ELF-1 (cell line): ENCODE measurements around the gene PPARG.

Experiments used
- DNase-seq: peaks from one replicate; pipeline ENCODE4 v3.0.0-alpha.2; 2016; ENCODE audit warnings: low read depth, low spot score

Gene PPARG

DNA sequence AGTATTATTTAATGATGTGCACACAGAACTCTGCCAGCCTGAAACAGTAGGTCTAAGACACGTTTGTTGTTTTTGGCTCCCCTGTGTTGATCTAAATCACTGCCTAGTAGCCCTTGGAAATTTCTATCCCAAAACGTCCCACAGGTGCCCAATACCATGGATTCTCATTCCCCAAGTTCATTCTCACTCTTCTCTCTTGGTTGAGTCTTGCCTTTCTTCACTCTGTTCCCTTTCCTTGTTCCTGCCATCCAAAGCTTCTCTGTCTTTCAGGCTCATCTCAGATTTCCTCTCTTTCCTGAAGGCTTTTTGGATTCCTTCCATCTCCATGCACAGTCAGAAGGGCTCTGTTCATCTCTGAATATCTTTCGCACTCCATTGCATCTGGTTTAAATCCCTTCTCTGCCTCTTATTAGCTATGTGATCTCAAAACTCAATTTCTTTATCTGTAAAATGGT is 54.2 kb downstream of the PPARG start:
- no peak for DNase-seq

DNA sequence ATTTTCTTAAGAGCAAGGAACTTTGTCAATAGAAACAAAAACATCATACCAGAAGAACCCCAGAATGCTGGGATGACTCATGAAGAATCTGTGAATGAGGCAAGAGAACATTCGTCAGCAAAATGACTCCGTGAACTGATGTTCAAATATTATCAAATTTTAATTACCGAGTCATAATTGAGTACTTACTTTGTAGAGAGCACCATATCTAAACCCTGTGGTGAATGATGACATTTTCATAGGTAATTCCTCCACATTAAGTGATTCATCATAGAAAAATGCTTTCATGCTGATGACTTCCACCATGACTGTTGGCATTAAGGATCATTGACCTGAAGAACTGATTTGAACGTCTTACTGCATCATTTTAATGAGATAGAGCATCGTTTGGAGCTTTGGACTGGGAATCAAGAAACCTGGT is 56.3 kb downstream of the PPARG start:
- DNase-seq, result no peak

DNA sequence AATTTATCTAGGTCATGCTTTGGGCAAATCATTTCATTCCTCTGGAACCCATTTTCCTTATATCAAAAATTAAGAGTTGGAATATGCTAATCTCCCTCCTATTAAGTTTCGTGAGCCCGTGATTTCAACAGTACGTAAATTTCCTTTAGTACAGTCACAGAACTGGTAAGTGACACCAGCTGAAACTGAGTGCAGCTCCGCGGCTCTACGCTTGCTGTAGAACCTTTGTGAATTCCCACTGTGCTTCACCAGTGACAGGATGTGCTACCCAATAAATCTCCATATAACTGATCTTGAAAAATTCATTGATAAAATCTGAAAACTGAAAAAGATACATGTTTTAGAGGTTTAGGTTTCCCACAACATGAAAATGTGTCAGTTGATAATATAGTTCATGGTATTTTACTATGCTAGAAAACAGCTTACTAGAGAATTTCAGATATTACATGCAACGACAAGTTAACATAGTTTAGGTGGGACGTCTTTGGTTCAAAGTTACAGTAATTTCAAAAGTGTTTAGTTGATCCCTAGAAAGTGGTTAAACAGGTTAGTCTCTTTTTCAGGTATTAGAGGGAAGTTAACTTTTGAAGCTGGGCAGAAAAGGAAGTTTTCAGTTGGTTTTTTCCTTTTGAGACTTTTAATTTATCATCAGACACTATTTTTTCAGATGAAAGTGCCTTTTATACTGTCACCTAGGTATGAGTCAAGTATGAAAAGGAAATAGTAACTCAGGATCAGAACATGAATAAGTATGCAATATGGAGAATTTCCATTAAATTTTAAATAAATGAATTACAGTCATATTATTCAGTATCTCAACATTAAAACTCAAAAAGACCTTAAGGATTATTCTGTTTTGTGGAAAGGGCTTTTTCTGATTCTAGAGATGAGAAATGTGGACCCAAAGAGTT is 57.0 kb downstream of the PPARG start:
- DNase-seq, result no peak

DNA sequence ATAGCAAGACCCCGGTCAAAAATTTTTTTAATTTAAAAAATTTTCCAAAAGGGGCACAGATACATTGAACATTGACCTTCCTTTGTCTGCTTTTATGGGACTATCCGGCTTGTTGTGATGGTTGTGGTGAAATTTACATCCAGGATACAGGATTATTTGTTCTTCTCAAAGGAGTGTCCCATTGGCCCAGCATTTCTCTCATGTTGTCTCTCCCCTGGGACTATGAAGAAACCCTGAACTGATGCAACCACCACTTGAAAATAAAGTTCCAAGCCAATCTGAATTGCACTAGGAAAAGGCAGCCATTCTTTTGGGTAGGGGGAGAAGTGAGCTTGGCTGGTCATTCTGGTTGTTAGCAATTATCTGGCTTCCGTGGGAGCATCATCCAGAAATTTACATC is 58.4 kb downstream of the PPARG start:
- DNase-seq, result no peak

DNA sequence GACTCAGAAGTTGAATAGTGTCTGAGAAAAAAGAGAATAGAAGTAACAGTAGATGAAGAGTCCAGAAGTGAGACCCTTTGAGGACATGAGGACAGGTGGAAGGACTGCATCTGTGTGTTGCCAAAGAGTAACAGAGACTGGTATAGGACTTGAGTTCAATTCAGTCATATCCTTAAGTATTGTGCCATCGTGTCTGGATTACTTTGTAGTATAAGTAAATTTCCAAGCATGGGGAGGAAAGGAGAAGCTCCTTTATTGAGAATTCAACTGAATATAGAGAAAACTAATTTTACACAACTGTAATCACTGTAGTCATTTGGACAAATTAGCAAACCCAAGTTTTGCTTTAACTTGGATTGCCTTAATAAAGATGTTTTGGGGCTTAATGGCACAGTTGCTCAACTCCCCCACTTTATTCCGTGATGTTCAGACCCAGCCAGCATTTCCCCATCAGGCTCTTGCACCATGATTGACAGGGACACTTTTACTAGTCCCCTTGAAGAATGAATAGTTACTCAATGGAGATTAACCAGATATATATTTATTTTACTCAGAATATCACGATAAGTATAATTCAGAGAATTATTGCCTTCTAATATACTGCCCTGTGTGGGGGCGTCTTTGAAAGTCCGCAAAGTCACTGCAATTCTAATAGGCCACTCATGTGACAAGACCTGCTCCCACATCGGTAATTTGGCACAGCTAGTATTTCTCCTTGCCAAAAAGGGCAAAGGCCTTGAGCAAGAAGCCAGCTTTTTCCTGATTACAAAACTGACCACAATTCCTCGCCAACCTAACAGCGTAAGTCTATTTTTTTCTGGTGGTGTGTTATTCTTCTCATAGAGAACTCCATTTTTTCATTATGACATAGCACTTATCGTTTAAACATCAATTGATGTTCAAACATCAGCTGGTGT is 61.3 kb downstream of the PPARG start:
- no peak for DNase-seq

DNA sequence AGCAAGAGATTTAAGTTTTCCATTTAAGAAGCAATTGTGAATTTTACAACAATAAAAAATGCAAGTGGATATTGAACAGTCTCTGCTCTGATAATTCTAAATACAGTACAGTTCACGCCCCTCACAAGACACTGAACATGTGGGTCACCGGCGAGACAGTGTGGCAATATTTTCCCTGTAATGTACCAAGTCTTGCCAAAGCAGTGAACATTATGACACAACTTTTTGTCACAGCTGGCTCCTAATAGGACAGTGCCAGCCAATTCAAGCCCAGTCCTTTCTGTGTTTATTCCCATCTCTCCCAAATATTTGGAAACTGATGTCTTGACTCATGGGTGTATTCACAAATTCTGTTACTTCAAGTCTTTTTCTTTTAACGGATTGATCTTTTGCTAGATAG is 62.3 kb downstream of the PPARG start:
- no peak for DNase-seq

DNA sequence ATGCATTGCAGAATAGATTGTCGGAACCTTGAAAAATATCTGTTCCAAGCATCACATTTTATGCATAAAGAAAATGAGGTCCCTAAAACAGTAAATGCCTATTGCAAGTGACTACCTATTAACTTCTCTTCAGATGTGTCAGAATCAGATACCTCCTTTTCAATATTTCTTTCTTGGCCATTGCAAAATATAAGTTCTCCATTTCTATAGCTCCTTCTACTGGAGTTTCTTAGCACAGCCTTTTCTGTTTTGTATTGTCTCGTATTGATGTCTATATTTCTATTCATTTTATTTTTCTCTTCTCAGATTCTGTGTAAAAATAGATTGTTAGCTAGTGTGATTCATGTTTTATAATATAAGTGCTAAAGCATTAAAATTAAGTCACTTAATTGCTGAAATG is 63.4 kb downstream of the PPARG start:
- no peak for DNase-seq

DNA sequence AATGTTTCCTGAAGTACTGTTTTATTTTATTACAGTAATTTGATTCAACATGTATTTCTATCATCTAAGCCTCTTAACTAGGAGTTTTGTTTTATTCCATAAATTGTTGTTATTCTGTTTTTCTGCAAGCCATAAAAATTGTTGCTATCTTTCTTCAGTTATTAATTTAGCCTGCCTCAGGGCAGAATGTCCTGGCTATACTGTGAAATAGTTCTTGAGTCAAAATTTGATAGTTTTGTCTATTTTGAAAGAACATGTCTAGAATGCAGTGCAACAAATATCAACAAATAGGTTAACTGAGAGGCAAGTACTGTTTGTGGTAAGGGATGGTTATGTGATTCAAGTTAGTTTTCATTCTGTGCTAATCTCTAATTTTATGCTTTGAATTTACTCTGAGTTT is 63.9 kb downstream of the PPARG start:
- no peak for DNase-seq

DNA sequence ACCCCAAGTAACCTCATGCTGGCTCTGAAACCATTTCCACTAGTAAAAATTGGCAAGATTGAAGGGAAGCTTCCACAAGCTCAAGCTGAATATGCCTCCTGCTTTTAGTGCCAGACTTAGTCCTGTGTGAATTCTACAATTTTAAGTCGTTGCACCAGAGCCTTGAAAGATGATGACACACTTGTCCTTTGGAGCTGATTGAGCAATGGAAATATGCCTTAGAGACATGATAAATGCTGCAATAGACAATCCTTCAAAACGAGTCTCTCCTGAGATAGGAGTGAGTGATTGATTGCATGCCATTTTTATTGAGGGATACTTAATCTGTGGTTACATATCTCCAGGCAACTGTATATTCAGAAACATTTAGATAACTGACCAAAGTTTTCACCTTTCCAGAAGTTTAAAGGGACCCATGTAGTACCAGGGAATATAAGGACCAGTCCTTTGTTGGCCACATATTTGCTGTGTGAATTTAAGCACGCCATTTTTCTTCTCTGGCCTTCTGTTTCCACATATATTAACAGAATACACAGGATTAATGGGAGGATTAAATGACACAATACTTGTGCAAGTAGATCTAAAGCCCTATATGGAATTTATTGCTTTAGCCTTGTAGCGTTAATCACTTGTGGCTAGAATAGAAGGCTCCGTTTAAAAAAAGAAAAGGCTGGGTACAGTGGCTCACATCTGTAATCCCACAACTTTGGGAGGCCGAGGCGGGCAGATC is 65.1 kb downstream of the PPARG start:
- DNase-seq, result no peak

DNA sequence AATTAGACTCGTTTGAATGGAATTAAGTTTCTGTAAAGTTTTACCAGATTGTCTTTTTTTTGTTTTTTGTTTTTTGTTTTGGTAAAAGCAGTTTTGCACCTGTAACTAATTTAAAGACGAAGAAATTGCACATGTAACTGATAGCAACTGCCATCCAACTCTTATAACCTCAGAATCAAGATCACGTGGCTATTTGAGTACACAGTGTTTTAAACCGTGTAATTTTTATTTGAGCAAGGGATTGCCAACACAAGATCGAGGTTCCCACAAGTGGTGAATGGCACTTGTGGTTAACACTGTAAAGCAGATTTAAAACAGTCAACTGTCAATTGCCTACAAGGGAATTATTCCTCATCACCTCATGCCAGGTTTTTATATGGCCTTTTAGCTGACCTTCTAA is 67.3 kb downstream of the PPARG start:
- no peak for DNase-seq

DNA sequence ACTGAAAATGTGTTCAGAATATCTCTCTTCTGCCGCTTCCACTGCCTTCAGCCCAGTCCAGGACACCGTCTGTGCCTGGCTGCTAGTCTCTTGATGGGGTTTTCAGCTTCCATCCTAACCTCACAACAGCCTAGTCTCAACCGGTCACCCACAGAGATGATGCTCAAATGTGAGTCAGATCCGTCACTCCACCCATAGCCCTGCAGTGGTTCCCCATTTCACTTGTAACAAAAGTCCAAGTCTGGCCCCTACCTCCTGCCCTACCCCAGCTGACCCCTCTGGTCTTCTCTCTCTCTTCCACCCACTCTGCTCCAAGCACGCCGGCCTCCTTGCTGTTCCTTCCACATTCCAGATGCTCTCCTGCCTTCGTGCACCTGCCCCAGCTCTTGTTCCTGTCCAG is 68.1 kb downstream of the PPARG start:
- no peak for DNase-seq

DNA sequence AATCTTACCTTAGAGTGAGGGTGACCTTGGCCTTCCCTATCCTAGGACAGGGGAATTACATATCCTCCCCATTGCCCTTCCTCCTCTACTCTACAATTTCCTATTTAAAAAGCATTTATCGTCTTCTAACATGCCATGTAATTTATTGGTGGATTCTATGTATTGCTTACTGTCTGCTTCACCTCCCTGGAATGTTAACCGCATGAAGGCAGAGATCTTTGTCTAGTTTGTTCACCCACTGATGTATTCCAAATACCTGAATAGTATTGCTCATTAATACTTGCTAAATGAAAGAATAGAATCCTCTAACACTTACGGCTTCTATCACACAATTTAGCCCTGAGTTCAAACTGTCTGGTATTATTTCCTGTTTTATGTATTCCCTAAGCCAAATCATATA is 68.6 kb downstream of the PPARG start:
- no peak for DNase-seq

DNA sequence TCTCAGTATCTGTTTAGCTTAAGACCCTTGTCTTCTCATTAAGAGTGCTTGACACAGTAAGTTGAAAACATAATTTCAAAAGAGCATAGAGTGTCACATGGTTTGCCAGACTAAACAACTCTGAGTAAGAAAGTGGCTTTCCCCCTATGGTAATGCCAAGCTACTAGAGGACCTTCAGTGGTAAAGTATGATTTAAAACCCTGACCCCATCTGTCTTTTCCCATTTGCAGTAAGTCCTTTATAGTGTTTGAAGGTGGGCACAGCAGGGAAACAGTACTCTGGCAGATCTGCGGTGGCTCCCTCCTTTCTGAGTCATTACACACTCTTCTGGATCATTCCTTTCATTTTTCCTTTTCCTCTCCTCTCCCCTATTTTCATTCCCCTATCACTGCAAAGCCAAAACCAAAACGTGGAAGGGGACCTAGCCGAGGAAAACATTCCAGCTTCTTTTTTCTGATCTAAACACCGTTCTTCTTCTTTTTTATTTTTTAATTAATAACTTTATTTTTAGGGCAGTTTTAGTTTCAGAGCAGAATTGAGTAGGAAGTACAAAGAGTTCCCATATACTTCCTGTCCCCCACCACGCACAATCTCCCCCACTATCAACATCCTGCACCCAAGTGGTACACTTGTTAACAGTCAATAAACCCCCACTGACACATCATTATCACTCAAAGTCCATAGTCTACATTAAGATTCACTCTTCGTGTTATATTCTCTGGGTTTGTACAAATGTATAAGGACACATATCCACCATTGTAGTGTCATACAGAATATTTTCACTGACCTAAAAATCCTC is 74.7 kb downstream of the PPARG start:
- no peak for DNase-seq

DNA sequence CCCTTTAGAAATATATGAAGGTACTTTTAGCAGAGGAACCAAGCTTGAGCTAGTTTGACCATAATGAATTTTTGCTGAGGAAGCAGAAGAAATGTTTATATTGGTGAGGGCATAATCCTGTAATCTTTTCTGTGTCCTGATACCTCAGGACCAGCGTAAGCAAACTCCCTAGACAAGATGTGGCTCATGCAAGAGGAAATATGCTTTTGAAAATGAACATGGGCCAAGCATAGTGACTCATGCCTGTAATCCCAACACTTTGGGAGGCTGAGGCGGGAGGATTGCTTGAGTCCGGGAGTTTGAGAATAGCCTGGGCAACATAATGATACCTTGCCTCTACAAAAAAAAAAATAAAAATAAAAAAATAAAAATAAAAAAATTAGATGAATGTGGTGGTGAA is 78.5 kb downstream of the PPARG start:
- DNase-seq, result no peak

DNA sequence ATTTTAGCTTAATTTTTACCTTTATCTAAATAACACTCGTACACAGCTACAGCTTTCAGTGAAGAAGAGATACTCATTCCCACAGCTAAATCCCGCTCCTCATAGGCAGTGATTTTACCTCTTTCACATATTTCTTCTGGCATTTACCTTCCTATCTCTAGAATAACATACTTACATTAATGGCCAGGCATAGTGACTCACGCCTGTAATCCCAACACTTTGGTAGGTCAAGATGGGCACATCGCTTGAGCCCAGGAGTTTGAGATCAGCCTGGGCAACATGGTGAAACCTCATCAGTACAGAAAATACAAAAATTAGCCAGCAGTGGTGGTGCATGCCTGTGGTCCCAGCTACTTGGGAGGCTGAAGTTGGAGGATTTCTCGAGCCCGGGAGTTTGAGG is 80.2 kb downstream of the PPARG start:
- no peak for DNase-seq

DNA sequence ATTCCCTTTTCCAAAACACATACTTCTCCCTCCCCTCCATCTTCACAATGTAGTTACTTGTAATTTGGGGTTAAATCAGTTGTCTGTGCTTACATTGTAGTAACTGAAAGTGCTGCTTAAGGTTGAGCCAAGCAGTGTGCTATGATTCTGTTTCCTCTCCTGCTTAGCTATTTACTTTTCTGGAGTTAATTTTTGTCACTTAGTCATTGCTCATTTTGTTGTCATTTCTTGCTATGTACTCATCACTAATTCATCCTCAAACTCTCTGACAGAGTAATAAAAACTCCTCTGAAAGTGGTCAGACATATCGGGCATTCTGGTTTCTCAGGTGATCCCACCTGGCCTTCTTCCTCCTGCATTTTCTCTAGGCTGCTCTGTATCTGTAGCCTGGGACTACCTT is 80.7 kb downstream of the PPARG start:
- DNase-seq, result no peak

DNA sequence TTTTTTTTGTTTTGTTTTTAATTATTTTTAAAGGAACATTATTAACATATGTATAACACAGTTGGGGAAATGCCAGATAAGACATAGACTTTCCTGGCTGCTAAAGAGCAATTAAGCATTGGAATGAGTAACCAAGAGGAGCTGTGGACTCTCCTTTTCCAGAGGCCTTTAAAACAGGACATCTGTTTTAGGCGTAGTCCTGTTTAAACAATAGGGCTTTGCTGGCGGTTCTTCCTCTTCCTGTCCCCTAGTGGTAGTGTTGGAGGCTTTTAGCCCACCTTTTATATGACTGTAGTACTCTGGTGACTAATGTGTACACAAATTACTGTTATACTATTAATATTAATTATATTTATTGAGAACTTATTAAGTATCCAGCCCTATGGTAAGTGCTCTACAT is 81.9 kb downstream of the PPARG start:
- peak; percentile 15 for DNase-seq

DNA sequence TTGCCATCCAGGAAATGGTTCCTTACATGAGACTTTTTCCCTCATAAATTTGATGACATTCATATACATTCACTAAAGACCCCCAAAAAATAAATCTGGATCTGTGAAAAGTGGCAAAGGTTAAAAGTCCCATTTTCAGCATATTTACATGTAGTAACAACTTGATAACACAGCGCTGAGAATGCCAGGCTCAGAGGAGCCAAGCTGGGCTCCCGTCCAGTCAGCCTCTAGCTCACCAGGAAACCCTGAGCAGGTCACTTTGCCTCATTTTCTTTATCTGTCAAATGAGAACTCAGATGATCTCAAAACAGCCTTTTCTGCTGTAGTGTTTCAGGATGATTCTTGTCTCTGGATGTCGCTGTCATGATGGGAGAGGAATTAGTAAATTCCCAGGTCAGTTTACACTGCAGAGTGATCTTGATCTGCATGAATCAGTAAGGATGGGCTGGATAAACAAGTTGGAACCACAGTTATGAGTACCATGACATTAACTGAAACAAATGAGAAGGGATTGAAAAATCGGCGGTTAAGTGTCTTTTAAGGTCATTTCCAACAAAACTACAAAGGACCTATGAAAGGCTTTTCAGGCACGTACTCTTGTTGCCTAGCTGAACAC is 82.8 kb downstream of the PPARG start:
- no peak for DNase-seq

DNA sequence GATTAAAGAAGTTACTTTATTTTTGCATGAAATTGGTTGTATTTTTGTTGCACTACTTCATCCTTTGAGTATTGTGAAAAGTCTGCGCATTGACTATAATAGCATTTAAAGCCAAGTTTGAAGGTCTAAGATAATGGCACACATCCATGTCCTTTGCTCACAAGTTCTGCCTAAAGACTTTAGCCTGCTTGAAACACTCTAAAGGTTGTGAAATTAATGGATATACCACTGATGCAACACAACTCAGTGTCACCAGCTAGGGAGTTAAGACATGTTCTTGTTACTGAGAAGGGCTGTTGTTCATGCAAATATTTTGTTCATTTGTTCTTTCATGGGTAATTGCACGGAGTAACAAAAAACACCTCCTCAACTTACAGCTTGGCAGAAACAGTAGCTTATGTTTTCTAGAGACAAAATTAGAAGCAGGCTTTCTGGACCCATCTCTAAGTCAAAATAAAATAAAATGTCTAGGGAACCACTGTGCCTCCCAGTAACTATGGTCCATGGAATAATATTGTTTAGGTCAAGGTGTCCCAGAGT is 83.9 kb downstream of the PPARG start:
- no peak for DNase-seq

DNA sequence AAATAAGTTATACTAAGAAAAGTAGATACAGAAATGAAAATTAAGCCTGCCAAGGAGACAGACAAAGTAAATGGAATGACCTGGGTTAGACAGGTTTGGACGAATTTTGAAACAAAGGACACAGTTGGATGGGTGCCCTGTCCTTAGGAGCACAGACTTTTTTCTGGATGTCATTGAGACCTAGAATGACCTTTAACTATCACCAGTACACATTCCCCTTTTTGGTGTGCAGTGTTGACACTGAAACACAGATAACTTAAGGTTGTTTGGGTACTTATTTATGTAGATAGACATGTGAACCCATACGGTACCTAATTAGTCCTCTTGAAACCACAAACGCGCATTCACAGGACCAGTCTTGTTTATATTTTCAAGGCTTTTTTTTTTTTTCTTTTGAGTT is 86.7 kb downstream of the PPARG start:
- no peak for DNase-seq
